ENCODE results near the gene RBMS3. TPM values are rescaled to one million over a fixed set of nuclear protein-coding genes. Genes with fewer than 3 reads are reported as not detected.

Gene RBMS3
- total and polyA plus RNA-seq, 2 experiments from 2014 or later = 3.2 to 7.4 TPM

DNA sequence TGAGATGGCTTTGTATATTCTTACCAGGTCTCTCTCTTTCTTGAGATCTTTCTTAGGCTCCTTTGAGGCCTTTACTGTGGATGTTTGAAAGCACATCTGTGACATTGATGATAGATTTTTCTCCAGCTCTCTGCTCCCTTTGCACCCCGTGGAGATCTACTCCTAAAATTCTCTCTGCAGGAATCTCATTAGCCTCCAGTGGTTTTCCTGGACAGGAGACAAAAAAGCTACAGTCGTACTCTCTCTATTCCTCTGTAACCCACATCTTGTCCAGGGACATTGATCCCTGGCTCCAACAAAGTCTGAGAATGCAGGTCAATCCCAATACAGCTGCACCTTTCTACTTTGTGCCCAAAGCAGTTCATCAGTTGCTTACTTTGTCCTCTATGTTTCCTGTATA lies 68.2 kb downstream of the RBMS3 start:
- Histone ChIP-seq H3K79me2 (replicated peaks; ENCODE audit: insufficient read depth) (no peaks in the 10 kb centered on the region), H3K4me1 (ENCODE audit: insufficient read depth) (peaks cover 50% of the 10 kb centered on the region), H3K27me3 (ENCODE audit: insufficient read depth) (no peaks in the 10 kb centered on the region), H3K9me2 (ENCODE audit: insufficient read depth) (no peaks in the 10 kb centered on the region), H3K27ac (ENCODE audit: low read depth) (no peak overlapping the region), H3K4me3 (no peak overlapping the region), H3K36me3 (ENCODE audit: insufficient read depth) (no peaks in the 10 kb centered on the region), H3K4me2 (no peak overlapping the region), H4K20me1 (replicated peaks; ENCODE audit: insufficient read depth) (no peaks in the 10 kb centered on the region), H3F3A (replicated peaks; ENCODE audit: low read depth) (no peaks in the 10 kb centered on the region), H2AFZ (no peak overlapping the region)
- H3K4me3 Mint-ChIP-seq = no peak overlapping the region
- no peak for DNase-seq (ENCODE audit: low spot score)
- H3K27ac Mint-ChIP-seq = no peak overlapping the region
- no peaks in the 10 kb centered on the region for H3K9me3 Mint-ChIP-seq
- peaks cover 52% of the 10 kb centered on the region for H3K4me1 Mint-ChIP-seq
- H3K27me3 Mint-ChIP-seq (ENCODE audit: insufficient read depth, low read depth, poor library complexity) = no peaks in the 10 kb centered on the region
- no peaks in the 10 kb centered on the region for H3K36me3 Mint-ChIP-seq (ENCODE audit: low read depth)
- TF ChIP-seq ZNF331 (CRISPR knock-in tag; IDR thresholded peaks at IDR 0.05; ENCODE audit: low read depth) = no peak
- no peak for TF ChIP-seq REST (IDR thresholded peaks at IDR 0.05; ENCODE audit: unreplicated experiment)
- TF ChIP-seq, protein P1, sequence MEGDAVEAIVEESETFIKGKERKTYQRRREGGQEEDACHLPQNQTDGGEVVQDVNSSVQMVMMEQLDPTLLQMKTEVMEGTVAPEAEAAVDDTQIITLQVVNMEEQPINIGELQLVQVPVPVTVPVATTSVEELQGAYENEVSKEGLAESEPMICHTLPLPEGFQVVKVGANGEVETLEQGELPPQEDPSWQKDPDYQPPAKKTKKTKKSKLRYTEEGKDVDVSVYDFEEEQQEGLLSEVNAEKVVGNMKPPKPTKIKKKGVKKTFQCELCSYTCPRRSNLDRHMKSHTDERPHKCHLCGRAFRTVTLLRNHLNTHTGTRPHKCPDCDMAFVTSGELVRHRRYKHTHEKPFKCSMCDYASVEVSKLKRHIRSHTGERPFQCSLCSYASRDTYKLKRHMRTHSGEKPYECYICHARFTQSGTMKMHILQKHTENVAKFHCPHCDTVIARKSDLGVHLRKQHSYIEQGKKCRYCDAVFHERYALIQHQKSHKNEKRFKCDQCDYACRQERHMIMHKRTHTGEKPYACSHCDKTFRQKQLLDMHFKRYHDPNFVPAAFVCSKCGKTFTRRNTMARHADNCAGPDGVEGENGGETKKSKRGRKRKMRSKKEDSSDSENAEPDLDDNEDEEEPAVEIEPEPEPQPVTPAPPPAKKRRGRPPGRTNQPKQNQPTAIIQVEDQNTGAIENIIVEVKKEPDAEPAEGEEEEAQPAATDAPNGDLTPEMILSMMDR (conservative IDR thresholded peaks at IDR 0.05; ENCODE audit: low read depth in 2 of 2) = no peak
- TF ChIP-seq ETS1 (IDR thresholded peaks at IDR 0.05) = no peak
- no peak for TF ChIP-seq JUNB (IDR thresholded peaks at IDR 0.05; ENCODE audit: unreplicated experiment)
- TF ChIP-seq ZNF462 (CRISPR knock-in tag; IDR thresholded peaks at IDR 0.05) = no peak
- no peak for TF ChIP-seq POLR2AphosphoS5 (IDR thresholded peaks at IDR 0.05; ENCODE audit: low read depth)
- no peak for TF ChIP-seq ZNF114 (CRISPR knock-in tag; IDR thresholded peaks at IDR 0.05)
- TF ChIP-seq EZH2phosphoT487 (IDR thresholded peaks at IDR 0.05; ENCODE audit: unreplicated experiment) = no peak
- TF ChIP-seq NANOG (IDR thresholded peaks at IDR 0.05; ENCODE audit: borderline replicate concordance) = no peak
- no peak for TF ChIP-seq STAT1 (IDR thresholded peaks at IDR 0.05; ENCODE audit: unreplicated experiment)
- no peak for TF ChIP-seq EZH2 (IDR thresholded peaks at IDR 0.05; ENCODE audit: low read depth, unreplicated experiment)
- no peak for TF ChIP-seq CREB1 (CRISPR knock-in tag; IDR thresholded peaks at IDR 0.05; ENCODE audit: low read depth)
- ATAC-seq = no peak
